Activated B cell treated with CpG ODN at 0.5 μM for 24 hours (primary cell): ENCODE results near the gene AMN. TPM values are rescaled to one million over a fixed set of nuclear protein-coding genes. Genes with fewer than 3 reads are reported as not detected.

Experiments used
- ATAC-seq: fragments of 200-7000 bp; cut with Tn5 transposase; one replicate; pipeline ENCODE4 v1.10.0; 2021; ENCODE audit warnings: low read depth, mild to moderate bottlenecking, moderate library complexity
- CTCF ChIA-PET: fragments of 350-600 bp; sonication (Branson Sonifier 250); formaldehyde crosslinking; loops from one replicate; lab custom pipeline; 2021; ENCODE audit warnings: antibody characterized with exemption; lab: Charles Lee
- POLR2A ChIA-PET: fragments of 350-600 bp; sonication (Branson Sonifier 250); formaldehyde crosslinking; loops from one replicate; lab custom pipeline; 2021; ENCODE audit warnings: antibody characterized with exemption; lab: Charles Lee
- DNase-seq: peaks from one replicate; pipeline ENCODE4 v3.0.0; 2022
- H3K27ac Mint-ChIP-seq: one replicate; pipeline ENCODE4 v1.8.0; 2020; ENCODE audit warnings: mixed read lengths
- H3K27me3 Mint-ChIP-seq: one replicate; pipeline ENCODE4 v1.8.0; 2021; ENCODE audit warnings: mixed read lengths
- H3K36me3 Mint-ChIP-seq: one replicate; pipeline ENCODE4 v1.8.0; 2021; ENCODE audit warnings: low read depth, mixed read lengths
- H3K4me1 Mint-ChIP-seq: one replicate; pipeline ENCODE4 v1.8.0; 2021; ENCODE audit warnings: mixed read lengths
- H3K4me3 Mint-ChIP-seq: one replicate; pipeline ENCODE4 v1.8.0; 2020; ENCODE audit warnings: mild to moderate bottlenecking, mixed read lengths
- H3K9me3 Mint-ChIP-seq: one replicate; pipeline ENCODE4 v1.8.0; 2020; ENCODE audit warnings: mixed read lengths
- CTCF ChIP-seq: fragments of 200-600 bp; IDR thresholded peaks from one replicate; pipeline ENCODE4 v1.8.0; 2022; ENCODE audit warnings: antibody characterized with exemption, mild to moderate bottlenecking
- intact Hi-C: fragments of 100-400 bp; cut with micrococcal nuclease; formaldehyde crosslinking; loops from one replicate; pipeline ENCODE4 v1.15.1; 2024
- total RNA-seq: library from RNA; stranded (reverse); gene quantifications from 2 replicates; pipeline ENCODE4 v1.2.3, GENCODE V29; 2022

AMN gene
- total RNA-seq, 1 donor from 2014 or later, result 4.4 TPM

GRCh38 chr14:102971314-102971713 is 48.9 kb downstream of the AMN start:
- Mint-ChIP-seq H3K4me1 (no peaks in the 10 kb centered on the region), H3K36me3 (peaks cover 87% of the 10 kb centered on the region), H3K9me3 (no peaks in the 10 kb centered on the region), H3K27me3 (no peaks in the 10 kb centered on the region), H3K4me3 (no peak overlapping the region), H3K27ac (no peak overlapping the region)
- ChIA-PET CTCF (interaction anchor here (0.9 to 1.0 kb wide), 2 partner anchors 276 to 278 kb away, joined by 3 read pairs; no protein-coding TSS in a partner anchor), POLR2A (no interaction called here)
- intact Hi-C loops, result no loop called here
- ATAC-seq (no peak), DNase-seq (no peak)
- TF ChIP-seq CTCF, result no peak

- Mint-ChIP-seq H3K4me3 (no peak overlapping the region), H3K4me1 (no peaks in the 10 kb centered on the region), H3K36me3 (peaks cover 82% of the 10 kb centered on the region), H3K27ac (no peak overlapping the region), H3K9me3 (no peaks in the 10 kb centered on the region), H3K27me3 (no peaks in the 10 kb centered on the region)
- no peak for DNase-seq
- intact Hi-C loops, result no loop called here
- no peak for TF ChIP-seq CTCF
- ATAC-seq, result no peak
- CTCF ChIA-PET, result interaction anchor here (0.9 kb wide), 1 partner anchor 278 kb away, joined by 3 read pairs; no protein-coding TSS in a partner anchor
- POLR2A ChIA-PET, result interaction anchor here (1.0 kb wide), 1 partner anchor 279 kb away, joined by 3 read pairs; no protein-coding TSS in a partner anchor
These were observed 49.6 kb downstream of the AMN start for GRCh38 chr14:102971836-102972606.

GRCh38 chr14:102973706-102974285 is 51.3 kb downstream of the AMN start:
- Mint-ChIP-seq H3K36me3 (peaks cover 79% of the 10 kb centered on the region), H3K4me1 (no peaks in the 10 kb centered on the region), H3K9me3 (no peaks in the 10 kb centered on the region), H3K27ac (no peak overlapping the region), H3K27me3 (no peaks in the 10 kb centered on the region), H3K4me3 (no peak overlapping the region)
- intact Hi-C loops, result no loop called here
- POLR2A ChIA-PET, result interaction anchor here (0.7 kb wide), 1 partner anchor 74 kb away, joined by 4 read pairs; no protein-coding TSS in a partner anchor
- CTCF ChIA-PET, result no interaction called here
- TF ChIP-seq CTCF, result no peak
- no peak for ATAC-seq
- no peak for DNase-seq

GRCh38 chr14:102975662-102976061 is 53.2 kb downstream of the AMN start:
- Mint-ChIP-seq H3K4me1 (no peaks in the 10 kb centered on the region), H3K27ac (no peak overlapping the region), H3K9me3 (no peaks in the 10 kb centered on the region), H3K27me3 (no peaks in the 10 kb centered on the region), H3K36me3 (peaks cover 76% of the 10 kb centered on the region), H3K4me3 (no peak overlapping the region)
- ATAC-seq, result no peak
- ChIA-PET POLR2A (interaction anchor here (1.2 kb wide), 1 partner anchor 281 kb away, joined by 3 read pairs; no protein-coding TSS in a partner anchor), CTCF (interaction anchor here (0.6 to 2.5 kb wide), 3 partner anchors 129 to 469 kb away, joined by 3 to 10 read pairs (median 3); no protein-coding TSS in a partner anchor)
- intact Hi-C loops, result no loop called here
- no peak for DNase-seq
- no peak for TF ChIP-seq CTCF

- Mint-ChIP-seq H3K9me3 (no peaks in the 10 kb centered on the region), H3K36me3 (peaks cover 76% of the 10 kb centered on the region), H3K4me1 (no peaks in the 10 kb centered on the region), H3K27me3 (no peaks in the 10 kb centered on the region), H3K27ac (no peak overlapping the region), H3K4me3 (no peak overlapping the region)
- ChIA-PET CTCF (no interaction called here), POLR2A (interaction anchor here (0.7 kb wide), 1 partner anchor 527 kb away, joined by 6 read pairs; no protein-coding TSS in a partner anchor)
- DNase-seq (no peak), ATAC-seq (no peak)
- intact Hi-C loops, result no loop called here
- no peak for TF ChIP-seq CTCF
These were observed 55.0 kb downstream of the AMN start for GRCh38 chr14:102977475-102977874.
